ENCODE measurements around the gene C20orf173. TPM values are rescaled to one million over a fixed set of nuclear protein-coding genes. Genes with fewer than 3 reads are reported as not detected.

Gene C20orf173
- total and polyA plus RNA-seq, 2 of the 13 experiments (the other 11 are each of a cell fraction or from before 2014, with no cell fraction given): not detected

DNA sequence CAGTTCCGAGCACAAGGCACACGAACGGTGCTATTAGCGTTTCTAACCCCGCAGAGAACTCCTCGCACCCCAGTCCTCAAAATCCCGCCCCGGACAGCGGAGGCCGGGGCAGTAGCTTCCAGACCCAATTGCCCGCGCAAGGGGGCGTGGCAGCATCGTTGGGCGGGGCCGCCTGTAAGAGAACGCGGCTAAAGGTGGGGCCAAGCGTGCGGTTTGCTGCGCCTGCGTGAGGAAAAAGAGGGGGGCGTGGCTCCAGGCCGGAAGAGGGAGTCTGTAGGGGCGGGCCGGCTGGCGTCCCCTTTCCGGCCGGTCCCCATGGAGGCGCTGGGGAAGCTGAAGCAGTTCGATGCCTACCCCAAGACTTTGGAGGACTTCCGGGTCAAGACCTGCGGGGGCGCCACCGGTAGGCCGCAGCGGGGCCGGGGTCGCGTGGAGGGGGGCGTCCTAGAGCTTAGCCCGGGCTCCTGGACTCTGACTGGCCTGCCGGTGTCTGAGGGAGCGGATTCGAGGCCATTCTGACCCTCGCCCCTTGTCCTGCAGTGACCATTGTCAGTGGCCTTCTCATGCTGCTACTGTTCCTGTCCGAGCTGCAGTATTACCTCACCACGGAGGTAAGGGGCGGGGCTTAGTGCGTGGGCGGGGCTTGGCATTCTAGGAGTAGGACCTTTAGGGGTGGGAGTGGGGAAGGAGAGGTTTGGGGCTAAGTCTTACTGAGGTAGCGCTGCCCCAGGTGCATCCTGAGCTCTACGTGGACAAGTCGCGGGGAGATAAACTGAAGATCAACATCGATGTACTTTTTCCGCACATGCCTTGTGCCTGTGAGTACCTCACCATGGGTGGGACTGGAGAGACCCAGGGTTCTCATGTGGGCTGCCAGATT is 12.6 kb upstream of the C20orf173 start, which contains the start of gene ERGIC3 (continued):
- TF ChIP-seq FUBP1 (CRISPR knock-in tag; IDR thresholded peaks at IDR 0.05; ENCODE audit: borderline replicate concordance): peak; percentile 80; the same call in 1 of the 2 replicates
- peak; percentile 86; the same call in 1 of the 2 replicates for TF ChIP-seq ZZZ3 (CRISPR knock-in tag; IDR thresholded peaks at IDR 0.05; ENCODE audit: borderline replicate concordance)
- peak; percentile 79; the same call in 1 of the 2 replicates for TF ChIP-seq NAIF1 (CRISPR knock-in tag; IDR thresholded peaks at IDR 0.05; ENCODE audit: borderline replicate concordance)
- TF ChIP-seq ZNF746 (CRISPR knock-in tag; IDR thresholded peaks at IDR 0.05): no peak
- TF ChIP-seq NCOR1 (IDR thresholded peaks at IDR 0.05; ENCODE audit: borderline replicate concordance, low read length): peak; percentile 44; the same call in 1 of the 2 replicates
- TF ChIP-seq ZNF703 (CRISPR knock-in tag; IDR thresholded peaks at IDR 0.05; ENCODE audit: borderline replicate concordance): peak; percentile 81; the same call in 1 of the 2 replicates
- peak; percentile 86; the same call in 1 of the 2 replicates for TF ChIP-seq ZNF569 (CRISPR knock-in tag; IDR thresholded peaks at IDR 0.05; ENCODE audit: borderline replicate concordance)
- peak; percentile 80; the same call in 1 of the 2 replicates for TF ChIP-seq ZNF564 (CRISPR knock-in tag; IDR thresholded peaks at IDR 0.05)
- TF ChIP-seq MEIS1 (CRISPR knock-in tag; IDR thresholded peaks at IDR 0.05; ENCODE audit: borderline replicate concordance): no peak; the same call in 1 of the 2 replicates
- TF ChIP-seq ZNF383 (CRISPR knock-in tag; IDR thresholded peaks at IDR 0.05; ENCODE audit: borderline replicate concordance): no peak
- no peak for TF ChIP-seq SSRP1 (CRISPR knock-in tag; IDR thresholded peaks at IDR 0.05)
- TF ChIP-seq RARA (CRISPR knock-in tag; IDR thresholded peaks at IDR 0.05): peak; percentile 12; the same call in 1 of the 2 replicates
- TF ChIP-seq, protein P1, sequence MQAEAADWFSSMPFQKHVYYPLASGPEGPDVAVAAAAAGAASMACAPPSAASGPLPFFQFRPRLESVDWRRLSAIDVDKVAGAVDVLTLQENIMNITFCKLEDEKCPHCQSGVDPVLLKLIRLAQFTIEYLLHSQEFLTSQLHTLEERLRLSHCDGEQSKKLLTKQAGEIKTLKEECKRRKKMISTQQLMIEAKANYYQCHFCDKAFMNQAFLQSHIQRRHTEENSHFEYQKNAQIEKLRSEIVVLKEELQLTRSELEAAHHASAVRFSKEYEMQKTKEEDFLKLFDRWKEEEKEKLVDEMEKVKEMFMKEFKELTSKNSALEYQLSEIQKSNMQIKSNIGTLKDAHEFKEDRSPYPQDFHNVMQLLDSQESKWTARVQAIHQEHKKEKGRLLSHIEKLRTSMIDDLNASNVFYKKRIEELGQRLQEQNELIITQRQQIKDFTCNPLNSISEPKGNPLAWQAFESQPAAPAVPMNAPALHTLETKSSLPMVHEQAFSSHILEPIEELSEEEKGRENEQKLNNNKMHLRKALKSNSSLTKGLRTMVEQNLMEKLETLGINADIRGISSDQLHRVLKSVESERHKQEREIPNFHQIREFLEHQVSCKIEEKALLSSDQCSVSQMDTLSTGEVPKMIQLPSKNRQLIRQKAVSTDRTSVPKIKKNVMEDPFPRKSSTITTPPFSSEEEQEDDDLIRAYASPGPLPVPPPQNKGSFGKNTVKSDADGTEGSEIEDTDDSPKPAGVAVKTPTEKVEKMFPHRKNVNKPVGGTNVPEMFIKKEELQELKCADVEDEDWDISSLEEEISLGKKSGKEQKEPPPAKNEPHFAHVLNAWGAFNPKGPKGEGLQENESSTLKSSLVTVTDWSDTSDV (CRISPR knock-in tag; IDR thresholded peaks at IDR 0.05): peak; percentile 53
- peak; percentile 61; the same call in 1 of the 2 replicates for TF ChIP-seq MYC (CRISPR knock-in tag; IDR thresholded peaks at IDR 0.05; ENCODE audit: borderline replicate concordance)
- no peak for TF ChIP-seq ARNT (IDR thresholded peaks at IDR 0.05)
- TF ChIP-seq NR3C1 (CRISPR knock-in tag; IDR thresholded peaks at IDR 0.05): no peak
- no peak for TF ChIP-seq HNRNPUL1 (IDR thresholded peaks at IDR 0.05; ENCODE audit: low read depth, low read length)
- peak; percentile 69 for TF ChIP-seq PPARG (CRISPR knock-in tag; conservative IDR thresholded peaks at IDR 0.05)
- no peak; the same call in 1 of the 2 replicates for TF ChIP-seq MIER2 (CRISPR knock-in tag; IDR thresholded peaks at IDR 0.05)
- no peak for TF ChIP-seq ZNF572 (CRISPR knock-in tag; IDR thresholded peaks at IDR 0.05)
- TF ChIP-seq ZNF549 (CRISPR knock-in tag; IDR thresholded peaks at IDR 0.05): no peak
- peak; percentile 92 for TF ChIP-seq THAP11 (CRISPR knock-in tag; IDR thresholded peaks at IDR 0.05)
- TF ChIP-seq ZMAT3 (CRISPR knock-in tag; conservative IDR thresholded peaks at IDR 0.05): peak; percentile 45; the same call in 1 of the 2 replicates
- TF ChIP-seq, protein P2, sequence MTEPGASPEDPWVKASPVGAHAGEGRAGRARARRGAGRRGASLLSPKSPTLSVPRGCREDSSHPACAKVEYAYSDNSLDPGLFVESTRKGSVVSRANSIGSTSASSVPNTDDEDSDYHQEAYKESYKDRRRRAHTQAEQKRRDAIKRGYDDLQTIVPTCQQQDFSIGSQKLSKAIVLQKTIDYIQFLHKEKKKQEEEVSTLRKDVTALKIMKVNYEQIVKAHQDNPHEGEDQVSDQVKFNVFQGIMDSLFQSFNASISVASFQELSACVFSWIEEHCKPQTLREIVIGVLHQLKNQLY (CRISPR knock-in tag; IDR thresholded peaks at IDR 0.05): no peak
- no peak; the same call in none of the 2 replicates for TF ChIP-seq HOXD1 (CRISPR knock-in tag; IDR thresholded peaks at IDR 0.05)
- TF ChIP-seq SMARCE1 (IDR thresholded peaks at IDR 0.05; ENCODE audit: borderline replicate concordance): no peak
